HG03108 (cell line): ENCODE data around the gene CCL2.

Experiments
- ATAC-seq: cut with Tn5 transposase; IDR thresholded peaks from one replicate; pipeline ENCODE4 v1.9.1; 2021; ENCODE audit warnings: moderate library complexity; ENCODE audit not compliant: unreplicated experiment

The CCL2 gene

DNA sequence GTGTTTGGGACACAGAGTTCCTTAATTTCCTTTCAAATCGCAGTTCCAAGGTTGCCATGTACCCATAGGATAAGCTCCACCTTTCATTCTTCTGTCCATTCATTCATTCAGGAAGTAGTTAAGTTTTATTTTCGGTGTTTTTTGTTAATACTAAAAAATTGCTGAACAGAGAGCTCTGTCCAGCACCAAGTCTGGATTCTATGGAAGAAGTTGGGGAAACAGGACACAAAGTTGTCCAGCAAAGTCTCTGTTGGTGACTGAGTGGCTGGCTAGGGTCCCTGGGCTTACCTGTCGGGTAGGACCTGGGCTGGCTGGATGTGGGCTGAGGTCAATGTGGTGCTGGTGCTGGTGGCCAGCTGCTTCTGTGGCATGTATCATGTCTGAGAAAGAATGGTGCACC lies 17.6 kb upstream of the CCL2 start:
- ATAC-seq: no peak

DNA sequence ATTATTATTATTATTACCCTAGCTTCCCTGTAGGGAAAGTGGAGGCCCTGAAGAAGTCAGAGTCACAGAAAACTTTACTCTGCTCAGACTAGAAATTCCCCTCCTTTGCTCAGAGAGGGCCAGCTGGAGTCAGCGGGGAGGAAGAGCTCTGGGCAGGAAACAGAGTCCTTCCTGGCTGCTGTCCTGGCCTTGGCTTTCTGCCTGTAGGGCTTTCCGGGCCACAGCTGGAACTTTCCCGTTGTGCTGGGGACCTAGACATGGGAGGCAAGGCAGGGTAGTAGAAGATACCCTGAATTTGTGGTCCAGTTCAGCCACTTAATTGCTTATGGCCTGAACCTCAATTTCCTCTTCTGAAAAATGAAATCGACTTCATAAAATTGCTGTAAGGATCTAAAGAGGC lies 14.0 kb upstream of the CCL2 start:
- ATAC-seq: no peak

DNA sequence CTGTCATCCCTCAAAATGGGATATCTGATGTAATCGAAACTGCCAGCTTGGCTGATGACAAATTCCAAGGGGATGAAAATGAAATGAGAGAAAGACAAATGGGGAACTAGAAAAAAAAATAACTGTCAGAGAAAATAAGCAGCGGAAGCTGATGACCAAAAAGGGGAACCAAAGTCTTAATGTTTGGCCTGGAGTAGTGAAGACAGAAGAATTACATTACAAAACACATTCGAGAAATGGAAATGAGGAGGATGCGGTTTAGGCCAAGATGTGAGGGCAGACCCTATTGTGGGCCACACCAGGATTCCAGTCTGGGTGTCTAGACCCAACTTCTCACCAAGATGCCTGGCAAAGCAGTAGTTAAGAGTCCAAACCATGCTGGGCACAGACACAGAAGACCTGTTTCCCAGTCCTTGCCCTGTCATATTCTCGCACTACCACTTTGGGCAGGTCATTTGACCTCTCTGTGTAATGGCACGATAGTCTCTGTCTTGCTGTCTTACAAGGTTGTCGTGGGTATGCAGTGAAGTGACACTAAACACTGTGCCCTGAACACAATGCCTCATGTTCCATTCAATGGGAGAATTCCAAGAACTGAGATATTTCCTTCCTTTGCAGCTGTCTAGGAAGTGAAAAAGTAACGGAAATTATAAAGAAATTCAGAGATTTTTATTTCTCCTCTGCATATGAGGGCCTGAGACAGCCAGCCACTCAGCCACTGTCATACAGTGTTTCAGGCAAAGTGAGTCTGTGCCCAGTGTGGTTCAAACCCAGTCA lies 12.3 kb upstream of the CCL2 start:
- ATAC-seq: no peak

DNA sequence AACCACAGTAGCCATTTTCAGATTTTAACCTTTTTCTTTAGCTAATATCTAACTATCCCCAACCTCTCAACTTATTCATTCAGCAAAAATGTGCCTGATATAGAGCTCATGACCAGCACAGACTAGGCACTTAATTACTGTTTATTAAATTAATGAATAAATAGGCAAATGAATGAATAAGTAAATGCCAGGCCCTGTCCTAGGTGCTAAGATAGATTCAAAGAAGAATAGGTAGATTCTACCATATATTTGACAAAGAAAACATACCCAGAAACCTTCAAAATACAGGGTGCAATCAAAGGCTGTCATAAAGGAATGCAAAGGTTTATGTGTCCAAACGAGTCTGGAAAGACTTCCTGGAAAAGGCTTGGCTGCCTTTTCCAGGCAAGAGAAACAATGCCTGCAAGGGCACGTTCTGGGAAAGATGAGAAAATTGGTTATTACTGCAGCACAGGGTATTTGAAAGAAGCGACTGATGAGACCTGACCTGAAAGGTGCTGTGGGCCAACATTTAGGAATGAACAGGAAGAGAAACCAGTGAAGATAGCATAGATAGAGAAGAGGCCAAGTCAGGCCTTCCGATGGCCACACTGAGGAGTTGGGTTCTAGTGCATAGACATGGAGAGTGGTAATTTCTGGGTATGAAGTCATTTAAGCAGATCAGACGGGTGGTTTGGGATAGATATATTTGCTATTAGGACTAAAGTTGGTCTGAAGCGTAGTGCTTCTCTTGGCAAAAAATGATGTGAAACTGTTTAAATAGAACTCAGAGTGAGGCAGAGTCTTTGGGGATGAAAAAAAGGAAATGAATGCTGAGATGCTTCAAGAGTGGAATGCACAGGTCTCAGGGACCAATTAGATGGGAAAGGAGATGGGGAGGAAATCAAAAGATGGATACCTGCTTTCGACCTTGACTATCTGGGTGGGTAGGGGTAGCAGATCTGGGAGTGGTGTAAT lies 11.4 kb upstream of the CCL2 start:
- no peak for ATAC-seq

DNA sequence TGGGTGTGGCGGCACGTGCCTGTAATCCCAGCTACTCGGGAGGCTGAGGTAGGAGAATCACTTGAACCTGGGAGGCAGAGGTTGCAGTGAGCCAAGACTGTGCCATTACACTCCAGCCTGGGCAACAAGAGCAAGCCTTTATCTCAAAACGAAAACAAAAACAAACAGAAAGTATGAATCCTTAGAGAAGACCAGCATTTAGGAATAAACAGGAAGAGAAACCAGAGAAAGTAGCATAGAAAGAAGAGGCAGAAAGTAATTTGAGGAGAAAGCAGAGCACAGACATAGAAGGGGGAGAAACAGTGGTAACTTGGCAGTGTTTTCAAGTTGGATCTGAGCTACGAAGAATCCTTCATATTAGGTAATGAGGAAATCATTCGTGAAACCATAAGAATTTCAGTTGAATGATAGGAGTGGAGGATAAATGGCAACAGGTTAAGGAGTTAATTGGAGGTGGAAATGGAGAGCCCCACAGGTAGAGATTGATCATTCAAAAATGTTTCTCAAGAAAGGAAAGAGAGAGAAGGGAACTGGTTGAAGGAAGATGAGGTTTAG lies 9.7 kb upstream of the CCL2 start:
- ATAC-seq: no peak

DNA sequence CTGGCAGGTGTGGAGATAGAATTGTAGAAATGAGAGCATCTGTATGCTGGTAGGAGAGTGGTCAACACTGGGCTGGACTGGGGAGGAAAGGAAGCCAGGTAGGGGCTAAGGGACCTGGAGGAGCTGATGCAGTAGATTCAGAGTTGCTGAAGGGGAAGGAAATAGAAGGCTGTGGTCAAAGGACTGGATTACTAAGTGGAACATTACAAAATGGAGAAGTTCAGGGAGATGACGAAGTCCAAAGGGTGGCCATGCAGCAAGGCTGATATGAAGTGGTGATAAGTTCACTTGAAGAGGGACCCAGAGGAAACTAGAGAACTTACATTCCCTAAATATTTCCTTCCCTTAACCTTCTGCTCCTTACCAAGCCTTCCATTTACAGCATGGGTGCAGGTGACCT lies 8.6 kb upstream of the CCL2 start:
- ATAC-seq: no peak

DNA sequence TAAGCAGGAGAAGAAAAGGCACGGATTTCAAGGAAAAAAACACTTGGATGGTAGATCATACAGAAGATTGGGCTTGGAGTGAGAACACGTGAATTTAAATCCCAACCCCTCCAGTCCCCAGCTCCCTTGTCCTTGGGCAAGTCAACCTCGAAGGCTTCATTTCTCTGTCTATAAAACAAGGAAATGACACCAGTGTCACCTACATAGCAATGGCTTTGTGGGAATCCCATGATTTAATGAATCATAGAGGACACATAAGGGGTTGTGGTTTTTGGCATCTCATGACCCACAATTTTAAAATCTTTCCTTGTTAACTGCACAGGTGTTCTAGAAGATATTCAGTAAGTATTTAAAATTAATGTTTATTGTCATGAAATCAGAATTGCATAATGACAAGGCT lies 8.2 kb upstream of the CCL2 start:
- no peak for ATAC-seq

DNA sequence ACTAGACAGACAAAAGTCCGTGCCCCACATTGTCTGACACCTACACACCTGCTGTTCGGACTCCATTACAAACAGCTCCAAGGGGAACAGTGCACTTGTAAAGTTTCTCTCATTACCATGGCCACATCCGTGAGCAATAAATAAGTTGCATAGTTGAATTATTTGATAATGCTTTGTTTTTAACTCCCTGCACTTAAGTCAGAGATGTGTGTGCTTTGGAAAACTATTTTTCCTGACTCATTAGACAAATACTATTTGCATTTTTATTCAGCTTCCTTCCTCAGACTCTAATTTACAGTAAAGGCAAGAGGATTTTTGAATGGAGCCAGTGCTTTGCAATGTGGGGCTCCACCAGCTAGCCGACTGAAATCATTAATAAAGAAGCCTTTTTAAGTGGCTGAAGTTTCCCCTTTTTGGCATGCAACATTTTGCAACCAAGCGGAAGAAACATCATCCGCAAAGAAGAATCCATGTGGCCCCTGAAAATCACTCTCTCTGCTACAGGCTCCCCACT lies 6.5 kb upstream of the CCL2 start:
- no peak for ATAC-seq

DNA sequence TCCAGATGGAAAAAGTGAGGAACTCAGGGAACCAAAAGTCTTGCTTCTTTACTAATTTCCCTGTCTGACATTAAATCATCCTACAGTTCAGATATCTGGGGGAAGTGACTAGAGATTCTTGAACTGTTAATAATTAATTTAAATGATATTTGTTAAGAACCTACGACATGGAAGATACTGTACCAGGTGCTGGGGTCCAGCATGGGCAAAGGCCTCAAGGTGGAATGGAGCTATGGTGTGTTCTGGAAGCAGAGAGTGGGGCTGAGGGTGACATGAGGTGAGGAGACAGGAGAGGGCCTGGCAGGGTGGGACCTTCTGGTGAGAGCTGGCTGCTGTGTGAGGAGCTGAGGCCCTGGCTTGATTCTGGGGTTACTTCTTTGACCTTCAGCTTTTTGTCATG lies 6.0 kb upstream of the CCL2 start:
- ATAC-seq: no peak

DNA sequence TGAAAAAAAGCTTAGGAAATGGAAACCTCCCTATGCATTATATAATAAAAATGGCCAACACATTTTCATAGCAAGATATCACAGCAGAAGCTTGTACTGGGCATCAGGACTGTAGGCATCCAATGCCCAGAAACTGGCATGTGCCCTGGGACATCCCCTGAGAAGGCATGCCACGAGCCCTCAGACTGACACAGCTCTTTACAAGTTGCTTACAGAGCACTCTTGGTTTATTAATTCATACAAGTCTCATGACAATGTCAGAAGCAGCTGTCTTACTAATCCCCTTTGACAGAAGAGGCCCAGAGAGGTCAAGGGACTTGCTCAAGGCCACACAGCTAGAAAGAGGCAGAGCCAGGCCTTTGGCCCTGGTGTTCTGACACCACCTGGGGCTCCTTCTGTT lies 5.6 kb upstream of the CCL2 start:
- no peak for ATAC-seq

DNA sequence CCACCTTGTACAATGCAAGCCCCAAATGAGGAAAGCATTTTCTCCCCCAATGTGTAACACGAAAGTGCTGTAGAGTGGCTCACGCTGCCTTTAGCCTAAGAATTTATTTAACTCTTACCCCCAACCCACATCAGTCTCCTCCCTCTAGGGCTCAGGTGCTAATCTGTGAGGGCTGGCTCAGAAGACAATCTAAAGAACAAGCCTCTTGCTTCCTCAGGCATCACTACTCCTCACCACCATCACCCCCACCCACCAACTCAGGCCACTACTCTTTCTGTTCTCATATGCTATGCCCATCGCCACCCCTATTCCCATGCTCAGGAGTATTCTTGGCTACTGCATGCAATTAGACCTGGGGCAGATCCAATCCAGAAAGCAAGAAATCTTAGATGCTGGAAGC lies 3.9 kb upstream of the CCL2 start:
- ATAC-seq: no peak

DNA sequence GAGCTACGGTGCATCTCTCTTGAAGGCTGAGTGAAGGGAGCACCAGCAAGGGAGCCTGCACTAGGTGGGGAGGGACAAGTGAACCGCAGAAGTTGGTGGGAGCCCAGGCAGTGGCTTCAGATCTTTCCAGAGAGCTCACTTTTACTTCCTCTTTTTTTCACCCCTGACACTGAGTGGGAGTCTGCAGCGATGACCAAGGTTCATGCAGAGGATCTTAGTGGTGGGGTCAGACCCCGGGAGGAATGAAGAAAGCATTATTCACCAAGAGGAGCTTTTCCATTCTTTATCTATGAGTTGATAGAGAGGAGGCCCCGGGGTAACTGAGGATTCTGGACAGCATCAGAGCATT lies 3.0 kb upstream of the CCL2 start:
- ATAC-seq: peak; percentile 49

DNA sequence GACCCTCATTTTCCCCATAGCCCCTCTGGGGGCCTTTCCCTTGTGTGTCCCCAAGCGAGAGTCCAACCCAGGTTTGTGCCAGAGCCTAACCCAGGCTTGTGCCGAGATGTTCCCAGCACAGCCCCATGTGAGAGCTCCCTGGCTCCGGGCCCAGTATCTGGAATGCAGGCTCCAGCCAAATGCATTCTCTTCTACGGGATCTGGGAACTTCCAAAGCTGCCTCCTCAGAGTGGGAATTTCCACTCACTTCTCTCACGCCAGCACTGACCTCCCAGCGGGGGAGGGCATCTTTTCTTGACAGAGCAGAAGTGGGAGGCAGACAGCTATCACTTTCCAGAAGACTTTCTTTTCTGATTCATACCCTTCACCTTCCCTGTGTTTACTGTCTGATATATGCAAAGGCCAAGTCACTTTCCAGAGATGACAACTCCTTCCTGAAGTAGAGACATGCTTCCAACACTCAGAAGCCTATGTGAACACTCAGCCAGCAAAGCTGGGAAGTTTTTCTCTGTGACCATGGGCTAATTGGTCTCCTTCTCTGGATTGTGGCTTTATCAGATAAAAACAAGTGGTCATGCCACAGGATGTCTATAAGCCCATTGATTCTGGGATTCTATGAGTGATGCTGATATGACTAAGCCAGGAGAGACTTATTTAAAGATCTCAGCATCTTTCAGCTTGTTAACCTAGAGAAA lies 2.5 kb upstream of the CCL2 start:
- no peak for ATAC-seq

DNA sequence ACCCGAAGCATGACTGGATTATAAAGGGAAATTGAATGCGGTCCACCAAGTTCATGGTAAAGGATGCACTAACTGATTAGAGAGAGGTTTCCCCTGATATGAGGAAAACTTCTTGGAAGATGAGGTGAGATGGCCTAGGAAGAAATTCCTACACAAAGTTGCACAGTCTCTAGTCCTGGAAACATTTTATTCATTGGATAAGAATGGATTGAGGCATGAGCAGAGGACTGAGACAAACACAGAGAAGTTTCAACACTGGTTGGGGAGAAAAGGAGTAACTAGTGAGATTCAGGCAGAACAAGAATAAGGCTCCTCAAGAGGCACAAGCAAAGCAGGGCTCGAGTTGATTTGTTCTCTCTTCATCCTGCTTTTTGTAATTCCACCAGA lies 2.0 kb upstream of the CCL2 start:
- ATAC-seq: no peak

DNA sequence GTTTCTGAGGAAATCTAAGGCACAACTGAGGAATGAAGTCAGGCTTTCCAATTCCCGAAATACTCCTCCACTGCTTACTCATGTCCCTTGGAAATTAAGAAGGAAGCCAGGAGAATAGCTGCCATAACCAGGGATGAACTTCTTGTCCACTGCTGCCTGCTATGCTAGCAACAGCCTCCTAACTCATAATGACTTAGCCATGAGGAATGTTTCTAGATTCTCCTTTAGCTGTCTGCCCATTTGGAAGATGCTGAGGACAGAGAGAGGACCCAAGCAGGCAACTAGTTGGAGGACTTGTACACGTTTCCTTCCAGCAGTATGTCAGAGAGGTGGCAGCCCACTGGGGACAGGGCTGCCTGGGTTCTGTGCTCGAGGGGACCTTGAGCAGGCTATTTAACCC lies 939 bp upstream of the CCL2 start:
- no peak for ATAC-seq

DNA sequence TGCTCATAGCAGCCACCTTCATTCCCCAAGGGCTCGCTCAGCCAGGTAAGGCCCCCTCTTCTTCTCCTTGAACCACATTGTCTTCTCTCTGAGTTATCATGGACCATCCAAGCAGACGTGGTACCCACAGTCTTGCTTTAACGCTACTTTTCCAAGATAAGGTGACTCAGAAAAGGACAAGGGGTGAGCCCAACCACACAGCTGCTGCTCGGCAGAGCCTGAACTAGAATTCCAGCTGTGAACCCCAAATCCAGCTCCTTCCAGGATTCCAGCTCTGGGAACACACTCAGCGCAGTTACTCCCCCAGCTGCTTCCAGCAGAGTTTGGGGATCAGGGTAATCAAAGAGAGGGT lies 272 bp downstream of the CCL2 start:
- ATAC-seq: no peak

DNA sequence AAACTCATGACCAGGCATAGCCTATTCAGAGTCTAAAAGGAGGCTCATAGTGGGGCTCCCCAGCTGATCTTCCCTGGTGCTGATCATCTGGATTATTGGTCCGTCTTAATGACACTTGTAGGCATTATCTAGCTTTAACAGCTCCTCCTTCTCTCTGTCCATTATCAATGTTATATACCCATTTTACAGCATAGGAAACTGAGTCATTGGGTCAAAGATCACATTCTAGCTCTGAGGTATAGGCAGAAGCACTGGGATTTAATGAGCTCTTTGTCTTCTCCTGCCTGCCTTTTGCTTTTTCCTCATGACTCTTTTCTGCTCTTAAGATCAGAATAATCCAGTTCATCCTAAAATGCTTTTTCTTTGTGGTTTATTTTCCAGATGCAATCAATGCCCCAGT lies 756 bp downstream of the CCL2 start:
- no peak for ATAC-seq

DNA sequence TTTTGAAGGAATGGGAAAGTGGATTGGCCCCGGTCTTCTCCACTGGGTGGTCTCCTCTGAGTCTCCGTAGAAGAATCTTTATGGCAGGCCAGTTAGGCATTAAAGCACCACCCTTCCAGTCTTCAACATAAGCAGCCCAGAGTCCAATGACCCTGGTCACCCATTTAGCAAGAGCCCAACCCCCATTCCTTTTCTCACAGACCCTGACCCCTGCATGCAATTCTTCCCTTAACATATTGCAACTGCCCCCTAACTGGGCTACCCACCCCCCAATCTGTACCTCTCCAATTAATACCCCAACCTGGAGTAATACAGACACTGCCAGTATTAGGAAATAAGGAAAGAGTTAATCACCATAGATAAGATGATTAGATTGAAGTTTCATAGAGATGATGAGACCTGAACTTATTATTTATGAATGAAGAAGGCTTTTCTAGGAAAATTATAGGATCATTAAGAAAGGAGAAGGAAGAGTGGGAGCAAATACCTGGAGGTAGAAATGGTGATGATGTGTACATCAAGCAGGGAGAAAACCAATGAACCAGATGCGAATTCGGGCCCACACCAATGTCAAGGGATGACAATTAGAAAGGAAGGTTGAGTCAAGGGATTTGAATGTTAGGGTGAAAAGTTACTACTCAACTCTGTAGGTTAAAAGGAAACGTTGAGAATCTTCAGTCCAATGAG lies 2.4 kb downstream of the CCL2 start:
- no peak for ATAC-seq

DNA sequence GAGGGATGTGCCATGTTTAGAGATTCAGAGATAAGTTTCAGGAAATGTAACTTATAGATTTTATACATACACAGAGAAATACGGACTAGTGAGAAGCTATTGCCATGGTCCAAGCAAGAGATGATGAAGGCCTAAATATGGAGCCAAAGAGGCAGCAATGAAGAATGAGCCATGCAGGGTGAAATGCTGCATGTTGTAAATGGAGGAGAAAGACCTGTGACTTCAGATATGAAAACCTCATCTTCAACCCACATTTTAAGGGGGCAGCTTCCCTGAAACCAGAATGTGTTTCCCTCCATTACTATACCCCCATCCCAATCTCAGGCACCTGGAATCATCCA lies 2.9 kb downstream of the CCL2 start:
- no peak for ATAC-seq

DNA sequence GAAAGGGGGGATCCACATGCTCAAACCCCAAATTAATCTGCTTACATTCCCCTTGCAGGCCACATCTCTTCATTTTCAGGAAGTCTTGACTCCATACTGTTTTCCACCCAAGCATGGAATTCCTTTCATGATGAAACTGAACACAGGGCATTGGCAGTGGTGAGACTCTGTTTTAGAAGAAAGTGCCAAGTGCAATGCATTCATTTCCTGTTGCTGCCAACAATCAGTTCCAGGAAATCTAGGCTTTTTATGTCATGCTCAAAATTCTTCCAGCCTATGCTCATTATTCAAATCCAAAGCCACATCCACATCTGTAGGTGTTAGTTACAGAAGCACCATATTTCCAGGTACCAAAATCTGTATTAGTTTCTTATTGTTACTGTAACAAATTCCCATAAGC lies 4.1 kb downstream of the CCL2 start:
- no peak for ATAC-seq

DNA sequence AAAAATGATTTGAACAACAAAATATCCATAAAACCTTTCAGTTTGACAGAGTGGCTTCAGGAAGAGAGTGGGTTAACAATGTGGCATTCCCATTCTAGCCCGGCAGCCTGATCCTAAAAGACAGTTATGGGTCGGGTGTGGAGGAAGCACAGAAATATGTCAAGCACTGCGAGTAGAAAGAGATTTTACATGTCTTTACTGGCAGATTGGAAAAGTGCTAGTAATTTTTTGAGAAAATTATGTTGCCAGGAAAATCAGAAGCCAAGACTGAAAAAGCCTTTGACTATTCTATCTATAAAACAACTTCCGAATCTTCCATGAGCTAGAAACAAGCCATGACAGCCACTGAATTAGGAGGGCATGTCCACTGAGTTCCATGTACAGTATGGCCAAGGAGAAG lies 5.8 kb downstream of the CCL2 start:
- no peak for ATAC-seq
